Loucy (cell line): ENCODE results near the gene SMTNL2.

ENCODE experiments used
- H2AFZ ChIP-seq: fragments of 200-600 bp; sonication (generic); 2 replicates; pipeline ENCODE4 v1.6.0; 2016; ENCODE audit warnings: antibody characterized with exemption, mild to moderate bottlenecking, low read length, moderate library complexity
- H3F3A ChIP-seq: fragments of 200-600 bp; 2 replicates; pipeline ENCODE4 v1.6.0; 2016; ENCODE audit warnings: antibody characterized with exemption, low read depth, mild to moderate bottlenecking
- H3K27me3 ChIP-seq: fragments of 200-600 bp; sonication (generic); 2 replicates; pipeline ENCODE4 v1.6.1; 2014; ENCODE audit warnings: low read length, mild to moderate bottlenecking; ENCODE audit not compliant: insufficient read depth, poor library complexity, severe bottlenecking
- H3K36me3 ChIP-seq: fragments of 200-600 bp; sonication (generic); 2 replicates; pipeline ENCODE4 v1.6.1; 2016; ENCODE audit warnings: low read length; ENCODE audit not compliant: insufficient read depth
- H3K4me1 ChIP-seq: fragments of 200-600 bp; sonication (generic); 2 replicates; pipeline ENCODE4 v1.5.1; 2014; ENCODE audit warnings: low read length, mild to moderate bottlenecking; ENCODE audit not compliant: insufficient read depth, poor library complexity, severe bottlenecking
- H3K4me2 ChIP-seq: fragments of 200-600 bp; sonication (generic); 2 replicates; pipeline ENCODE4 v1.6.0; 2014; ENCODE audit warnings: antibody characterized with exemption, low read length, low read depth, mild to moderate bottlenecking; ENCODE audit not compliant: poor library complexity, severe bottlenecking
- H3K4me3 ChIP-seq: fragments of 200-600 bp; sonication (generic); 2 replicates; pipeline ENCODE4 v1.5.1; 2014; ENCODE audit warnings: low read length, mild to moderate bottlenecking, mixed read lengths; ENCODE audit not compliant: poor library complexity, severe bottlenecking
- H3K79me2 ChIP-seq: fragments of 200-600 bp; sonication (generic); 2 replicates; pipeline ENCODE4 v1.6.1; 2014; ENCODE audit warnings: low read length; ENCODE audit not compliant: insufficient read depth
- H3K9ac ChIP-seq: fragments of 200-600 bp; sonication (generic); 2 replicates; pipeline ENCODE4 v1.6.0; 2014; ENCODE audit warnings: mild to moderate bottlenecking, low read depth, low read length, moderate library complexity; ENCODE audit not compliant: poor library complexity, severe bottlenecking
- H3K9me2 ChIP-seq: fragments of 200-600 bp; sonication (generic); replicated peaks from 2 replicates; pipeline ENCODE4 v1.6.1; 2016; ENCODE audit warnings: low read depth, low read length, mixed read lengths
- H3K9me3 ChIP-seq: fragments of 200-600 bp; sonication (generic); 2 replicates; pipeline ENCODE4 v1.6.1; 2014; ENCODE audit warnings: mild to moderate bottlenecking, antibody characterized with exemption, low read length, low read depth; ENCODE audit not compliant: insufficient read depth
- H4K20me1 ChIP-seq: fragments of 200-600 bp; sonication (generic); 2 replicates; pipeline ENCODE4 v1.6.0; 2014; ENCODE audit warnings: antibody characterized with exemption, low read length, mild to moderate bottlenecking; ENCODE audit not compliant: insufficient read depth, poor library complexity, severe bottlenecking
- CTCF ChIP-seq: fragments of 200-600 bp; sonication (generic); conservative IDR thresholded peaks from 2 replicates; pipeline ENCODE4 v1.5.1; 2014; ENCODE audit warnings: mild to moderate bottlenecking, antibody characterized with exemption, low read length
- EZH2phosphoT487 ChIP-seq: fragments of 200-600 bp; IDR thresholded peaks from 2 replicates; pipeline ENCODE4 v1.6.1; 2018; ENCODE audit warnings: antibody characterized with exemption, mild to moderate bottlenecking, moderate library complexity, borderline replicate concordance

The SMTNL2 gene

GRCh38 chr17:4544135-4544950 lies 40.0 kb upstream of the SMTNL2 start:
- TF ChIP-seq EZH2phosphoT487 (no peak), CTCF (no peak)
- Histone ChIP-seq H3K36me3 (peaks cover 20% of the 10 kb centered on the region; the same call in 1 of the 2 replicates), H3K27me3 (no peaks in the 10 kb centered on the region), H3K4me3 (no peak overlapping the region), H3K9me2 (no peaks in the 10 kb centered on the region), H2AFZ (no peak overlapping the region), H4K20me1 (no peaks in the 10 kb centered on the region), H3K79me2 (no peaks in the 10 kb centered on the region), H3K9ac (no peak overlapping the region), H3K4me2 (no peak overlapping the region), H3K9me3 (no peaks in the 10 kb centered on the region), H3K4me1 (no peaks in the 10 kb centered on the region), H3F3A (no peaks in the 10 kb centered on the region)

GRCh38 chr17:4544951-4545216 lies 39.4 kb upstream of the SMTNL2 start:
- peaks cover 20% of the 10 kb centered on the region; the same call in 1 of the 2 replicates for H3K36me3 ChIP-seq
- no peaks in the 10 kb centered on the region for H3K9me3 ChIP-seq
- no peak overlapping the region for H3K4me2 ChIP-seq
- H3K27me3 ChIP-seq = no peaks in the 10 kb centered on the region
- no peaks in the 10 kb centered on the region for H3K9me2 ChIP-seq
- no peak overlapping the region for H2AFZ ChIP-seq
- H3K4me3 ChIP-seq = no peak overlapping the region
- no peak overlapping the region for H3K9ac ChIP-seq
- H3K79me2 ChIP-seq = no peaks in the 10 kb centered on the region
- H4K20me1 ChIP-seq = no peaks in the 10 kb centered on the region
- H3F3A ChIP-seq = no peaks in the 10 kb centered on the region
- TF ChIP-seq EZH2phosphoT487 = no peak
- no peak for TF ChIP-seq CTCF
- H3K4me1 ChIP-seq = no peaks in the 10 kb centered on the region

- Histone ChIP-seq H3K27me3 (no peaks in the 10 kb centered on the region), H3K79me2 (no peaks in the 10 kb centered on the region), H3K36me3 (peaks cover 20% of the 10 kb centered on the region; the same call in 1 of the 2 replicates), H3K4me3 (no peak overlapping the region), H2AFZ (no peak overlapping the region), H3K4me1 (no peaks in the 10 kb centered on the region), H3K4me2 (no peak overlapping the region), H3K9ac (no peak overlapping the region), H4K20me1 (no peaks in the 10 kb centered on the region), H3K9me3 (no peaks in the 10 kb centered on the region), H3K9me2 (no peaks in the 10 kb centered on the region), H3F3A (no peaks in the 10 kb centered on the region)
- TF ChIP-seq EZH2phosphoT487 (no peak), CTCF (no peak)
Observed at GRCh38 chr17:4545217-4545951, 38.9 kb upstream of the SMTNL2 start.
